Lower leg skin (tissue), 4 donors: ENCODE measurements around the gene BOD1L1. TPM values are rescaled to one million over a fixed set of nuclear protein-coding genes. Genes with fewer than 3 reads are reported as not detected.

Source experiments
- DNase-seq, 2 donors: peaks; one replicate each; pipeline ENCODE4 v3.0.0-alpha.2; 2019; ENCODE audit warnings: low spot score in 2 of 2
- H3K4me3 ChIP-seq: fragments of 200-600 bp; sonication (generic); 2 replicates; pipeline ENCODE4 v1.5.1; 2017; ENCODE audit warnings: mild to moderate bottlenecking, low read depth; ENCODE audit not compliant: poor library complexity, severe bottlenecking
- POLR2A ChIP-seq, 2 donors: fragments of 450-650 bp; IDR thresholded peaks; one replicate each; pipeline ENCODE4 v1.6.1; 2016 to 2017; ENCODE audit warnings: antibody characterized with exemption in 2 of 2, mild to moderate bottlenecking in 1 of 2, moderate library complexity in 1 of 2
- WGBS, 2 donors: methylation state at CpG; one replicate each; pipeline ENCODE4 v1.1.5; 2018; 5-methylcytosine and 5-hydroxymethylcytosine counted together
- intact Hi-C: fragments of 100-400 bp; cut with DNase I; formaldehyde crosslinking; loops from one replicate; pipeline ENCODE4 v1.15.0; 2023; ENCODE audit warnings: low total_unique reads
- total RNA-seq, 4 donors: library from RNA; depleted of rRNA; stranded (reverse); fragments of >200 nt; gene quantifications; one replicate each; pipeline ENCODE4 v1.1.0, GENCODE V29; 2016
- TF ChIP-seq, protein P1 (sequence below), 3 donors: fragments of 450-650 bp; IDR thresholded peaks; one replicate each; pipeline ENCODE4 v1.5.1; 2016; ENCODE audit warnings: antibody characterized with exemption in 3 of 3, mild to moderate bottlenecking in 3 of 3, moderate library complexity in 2 of 3

BOD1L1 gene
- total RNA-seq, 4 donors from 2014 or later, result 25.3 to 32.7 (median 30.6) TPM

DNA sequence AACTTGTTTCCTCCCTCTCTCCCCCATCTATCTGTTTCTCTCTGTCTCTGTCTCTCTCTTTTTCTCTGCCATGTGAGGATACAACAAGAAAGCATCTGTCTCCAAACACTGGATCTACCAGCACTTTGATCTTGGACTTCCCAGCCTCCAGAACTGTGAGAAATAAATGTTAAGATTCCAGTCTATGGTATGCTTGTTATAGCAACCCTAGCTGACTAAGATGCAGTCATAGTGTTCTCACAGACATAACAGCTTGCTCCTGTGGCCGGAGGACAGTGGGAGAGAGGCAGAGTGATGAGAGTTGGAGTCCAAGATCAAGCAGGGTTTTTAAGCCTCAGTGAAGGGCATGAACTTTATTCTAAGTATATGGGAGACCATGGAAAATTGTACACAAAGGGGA, 74.4 kb downstream of the BOD1L1 start:
- TF ChIP-seq POLR2A (IDR thresholded peaks at IDR 0.05), result no peak
- TF ChIP-seq, protein P1, sequence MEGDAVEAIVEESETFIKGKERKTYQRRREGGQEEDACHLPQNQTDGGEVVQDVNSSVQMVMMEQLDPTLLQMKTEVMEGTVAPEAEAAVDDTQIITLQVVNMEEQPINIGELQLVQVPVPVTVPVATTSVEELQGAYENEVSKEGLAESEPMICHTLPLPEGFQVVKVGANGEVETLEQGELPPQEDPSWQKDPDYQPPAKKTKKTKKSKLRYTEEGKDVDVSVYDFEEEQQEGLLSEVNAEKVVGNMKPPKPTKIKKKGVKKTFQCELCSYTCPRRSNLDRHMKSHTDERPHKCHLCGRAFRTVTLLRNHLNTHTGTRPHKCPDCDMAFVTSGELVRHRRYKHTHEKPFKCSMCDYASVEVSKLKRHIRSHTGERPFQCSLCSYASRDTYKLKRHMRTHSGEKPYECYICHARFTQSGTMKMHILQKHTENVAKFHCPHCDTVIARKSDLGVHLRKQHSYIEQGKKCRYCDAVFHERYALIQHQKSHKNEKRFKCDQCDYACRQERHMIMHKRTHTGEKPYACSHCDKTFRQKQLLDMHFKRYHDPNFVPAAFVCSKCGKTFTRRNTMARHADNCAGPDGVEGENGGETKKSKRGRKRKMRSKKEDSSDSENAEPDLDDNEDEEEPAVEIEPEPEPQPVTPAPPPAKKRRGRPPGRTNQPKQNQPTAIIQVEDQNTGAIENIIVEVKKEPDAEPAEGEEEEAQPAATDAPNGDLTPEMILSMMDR (IDR thresholded peaks at IDR 0.05), result no peak
- WGBS, 2 donors, result 76 to 87% methylated on average over 1 of the region's 1 CpG
- no peak for DNase-seq
- intact Hi-C loops, result loop anchor here (5.0 kb wide), 1 partner anchor 701 kb away; no protein-coding TSS in a partner anchor
- H3K4me3 ChIP-seq, result no peak overlapping the region

DNA sequence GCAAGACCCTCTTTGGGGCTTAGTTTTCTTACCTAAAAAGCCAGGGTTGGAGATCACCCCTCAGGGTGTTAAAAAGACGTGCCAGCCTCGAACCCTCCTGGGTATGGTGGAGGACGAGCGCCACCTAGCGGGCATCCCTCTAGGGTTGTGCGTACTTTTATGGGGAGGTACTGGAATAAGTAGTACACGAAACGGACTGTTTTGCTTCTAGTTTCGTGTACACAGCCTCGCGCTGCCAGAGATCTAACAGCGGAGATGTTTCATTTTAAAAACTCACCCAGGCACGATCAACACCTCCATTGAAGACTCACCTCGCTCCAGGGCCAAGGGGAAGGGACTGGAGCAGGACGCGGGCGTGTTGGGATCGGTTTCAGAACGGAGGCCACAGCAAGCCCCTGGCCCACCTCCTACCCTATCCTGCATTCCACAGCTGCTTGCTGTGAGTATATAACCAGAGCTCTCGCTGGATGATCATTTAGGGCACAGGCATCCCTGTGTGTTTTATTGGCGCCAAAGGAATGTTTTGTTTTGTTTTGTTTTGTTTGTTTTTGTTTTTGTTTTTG, 78.5 kb downstream of the BOD1L1 start:
- DNase-seq, result peak; percentile 70 to 97
- WGBS, 2 donors, result 3 to 5% methylated on average over 21 of the region's 21 CpGs
- TF ChIP-seq, protein P1 (IDR thresholded peaks at IDR 0.05), result peak in 1 of 3 donors; percentile 62
- TF ChIP-seq POLR2A (IDR thresholded peaks at IDR 0.05), result no peak
- H3K4me3 ChIP-seq, result no peak overlapping the region
- intact Hi-C loops, result loop anchor here (10.0 kb wide), 1 partner anchor 814 kb away; no protein-coding TSS in a partner anchor

DNA sequence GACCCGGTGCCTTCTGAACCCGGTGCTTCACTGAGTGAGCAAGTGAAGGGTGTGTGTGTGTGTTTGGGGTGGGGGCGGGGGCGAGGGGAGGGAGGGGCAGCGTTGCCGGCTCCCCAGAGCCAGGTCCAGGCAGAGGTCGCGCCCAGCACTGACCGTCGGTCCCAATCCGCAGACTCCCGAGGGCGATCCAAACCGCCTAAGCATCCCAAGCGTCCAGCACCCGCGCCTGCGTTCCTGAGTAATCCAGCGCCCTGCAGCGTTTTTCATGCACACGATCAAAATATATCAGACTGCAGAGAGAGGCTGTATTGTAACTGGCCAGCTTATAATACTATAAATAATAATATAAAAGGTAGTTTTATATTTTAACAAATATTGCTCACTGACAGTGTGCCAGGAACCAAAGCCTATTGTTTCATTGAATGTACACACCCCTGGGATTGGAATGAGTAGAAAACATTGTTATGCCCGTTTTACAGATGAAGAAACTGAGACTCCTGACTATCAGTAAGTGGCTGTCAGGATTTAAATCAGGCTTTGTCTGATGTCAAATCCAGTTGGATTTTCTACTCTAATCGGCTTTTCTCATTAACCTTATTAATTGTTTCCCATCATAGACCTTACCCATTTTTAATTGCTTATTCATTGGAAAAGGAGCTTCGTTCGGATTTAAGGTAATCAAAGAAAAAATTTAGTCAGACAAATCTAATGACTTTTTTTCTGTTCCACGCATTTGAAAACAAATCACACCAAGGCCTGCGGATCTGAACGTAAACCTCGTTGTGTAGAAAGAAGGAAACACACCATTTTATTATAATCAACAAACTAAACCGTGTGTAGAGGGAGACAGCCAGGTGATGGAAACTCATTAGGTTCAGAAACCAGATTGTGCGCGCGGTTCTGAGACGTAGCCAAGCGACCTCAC, 79.2 kb downstream of the BOD1L1 start:
- no peak for DNase-seq
- no peak for TF ChIP-seq POLR2A (IDR thresholded peaks at IDR 0.05)
- TF ChIP-seq, protein P1 (IDR thresholded peaks at IDR 0.05), result no peak
- H3K4me3 ChIP-seq, result no peak overlapping the region
- intact Hi-C loops, result loop anchor here (10.0 kb wide), 1 partner anchor 814 kb away; no protein-coding TSS in a partner anchor
- 7 to 8% methylated on average over 34 of the region's 35 CpGs for WGBS, 2 donors

DNA sequence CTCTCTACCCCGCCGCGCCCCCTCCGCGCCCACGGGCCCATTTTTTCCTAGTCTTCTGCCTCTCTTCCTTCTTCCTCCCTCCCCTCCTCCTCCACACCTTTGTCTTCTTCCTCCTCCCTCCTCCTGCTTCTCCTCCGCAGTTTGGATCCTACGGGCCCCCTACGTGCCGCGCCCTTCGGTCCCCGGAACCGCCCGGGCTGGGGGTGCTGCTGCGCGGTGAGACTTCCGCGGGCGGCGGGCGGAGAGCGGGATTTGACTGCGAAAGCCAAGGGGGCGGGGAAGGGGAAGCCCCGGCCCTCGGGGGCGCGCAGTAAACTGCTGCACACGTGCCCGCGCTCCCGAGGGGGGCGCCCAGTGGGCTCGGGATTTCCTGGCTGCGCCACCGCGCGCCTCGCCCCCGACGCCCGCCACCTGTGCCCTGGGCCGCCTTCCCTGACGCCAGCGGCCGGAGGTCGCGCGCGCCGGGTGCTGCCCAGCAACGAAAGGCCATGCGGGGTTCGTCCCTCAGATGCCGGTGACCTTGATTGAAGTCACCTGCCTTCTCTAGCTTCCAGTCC, 80.0 kb downstream of the BOD1L1 start:
- H3K4me3 ChIP-seq, result no peak overlapping the region
- no peak for DNase-seq
- intact Hi-C loops, result loop anchor here (10.0 kb wide), 1 partner anchor 813 kb away; no protein-coding TSS in a partner anchor
- TF ChIP-seq, protein P1 (IDR thresholded peaks at IDR 0.05), result no peak
- TF ChIP-seq POLR2A (IDR thresholded peaks at IDR 0.05), result no peak
- WGBS, 2 donors, result 2 to 3% methylated on average over 26 to 54 of the region's 56 CpGs

DNA sequence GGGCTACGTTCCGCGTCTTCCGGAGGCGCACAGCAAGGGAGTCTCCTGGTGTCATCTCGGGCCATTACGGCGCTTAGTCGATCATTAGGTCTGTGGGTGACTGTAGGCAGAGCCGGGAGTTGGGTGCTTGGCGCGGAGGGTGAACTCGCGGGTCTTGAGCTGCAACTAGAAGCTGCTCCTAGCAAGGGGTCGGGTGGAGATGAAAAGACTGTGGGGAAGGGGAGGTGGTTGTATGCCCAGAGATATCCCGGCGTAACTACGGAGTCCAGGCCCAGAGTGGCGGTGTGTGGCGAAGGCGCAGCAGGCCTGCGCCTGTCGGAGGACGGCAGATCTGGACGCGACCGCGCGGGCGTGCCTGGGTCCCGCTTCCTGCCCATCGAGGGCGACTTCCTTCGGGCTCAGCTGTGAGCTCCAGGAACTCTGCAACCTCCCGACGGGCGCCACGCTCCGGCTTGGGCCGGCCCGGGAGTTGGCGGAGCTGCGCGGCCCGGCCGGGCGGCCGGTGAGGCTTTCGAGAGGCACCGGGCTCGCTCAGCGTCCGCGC, 80.5 kb downstream of the BOD1L1 start:
- peak in 1 of 2 donors; percentile 84 for DNase-seq
- intact Hi-C loops, result loop anchor here (10.0 kb wide), 1 partner anchor 812 kb away; no protein-coding TSS in a partner anchor

More for the DNA sequence above, 80.5 kb downstream of the BOD1L1 start:
- H3K4me3 ChIP-seq, result no peak overlapping the region
- no peak for TF ChIP-seq POLR2A (IDR thresholded peaks at IDR 0.05)
- TF ChIP-seq, protein P1 (IDR thresholded peaks at IDR 0.05), result no peak
- WGBS, 2 donors, result 4% methylated on average over 39 to 54 of the region's 54 CpGs
